GM18867 (cell line): ENCODE measurements around the gene CENPK.
"Not testable (repeated sequence)": the region's sequence is repeated elsewhere in the genome, so short reads cannot be mapped to it uniquely, and the experiment has no call there.

Experiments used
- ATAC-seq: cut with Tn5 transposase; IDR thresholded peaks from one replicate; pipeline ENCODE4 v1.9.1; 2021; ENCODE audit warnings: mild to moderate bottlenecking, moderate library complexity; ENCODE audit not compliant: unreplicated experiment

CENPK gene

GRCh38 chr5:65562731-65563701 lies at the start of gene CENPK, which contains the start of gene PPWD1:
CENPK (minus strand) TSS chr5:65563168; CDS start chr5:65554907, 8,261 bp downstream.
PPWD1 (plus strand) TSS chr5:65563296; CDS start chr5:65563311, 15 bp downstream.
- ATAC-seq, result peak; percentile 98

- ATAC-seq, result no peak
Observed at GRCh38 chr5:65612298-65612907, 49.4 kb upstream of the CENPK start.

- no peak for ATAC-seq
Observed at GRCh38 chr5:65611524-65611923, 48.6 kb upstream of the CENPK start.

DNA sequence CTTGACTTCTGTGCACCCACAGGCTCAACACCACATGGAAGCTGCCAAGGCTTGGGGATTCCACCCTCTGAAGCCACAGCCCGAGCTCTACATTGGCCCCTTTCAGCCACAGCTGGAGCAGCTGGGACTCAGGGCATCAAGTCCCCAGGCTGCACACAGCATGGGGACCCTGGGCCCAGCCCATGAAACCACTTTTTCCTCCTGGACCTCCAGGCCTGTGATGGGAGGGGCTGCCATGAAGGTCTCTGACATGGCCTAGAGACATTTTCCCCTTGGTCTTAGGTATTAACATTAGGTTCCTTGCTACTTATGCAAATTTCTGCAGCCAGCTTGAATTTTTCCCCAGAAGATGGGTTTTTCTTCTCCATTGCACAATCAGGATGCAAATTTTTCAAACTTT lies 38.8 kb upstream of the CENPK start:
- not testable (repeated sequence) for ATAC-seq

- no peak for ATAC-seq
Observed at GRCh38 chr5:65588694-65589093, 25.7 kb upstream of the CENPK start.

GRCh38 chr5:65577141-65577540 lies 14.2 kb upstream of the CENPK start:
- no peak for ATAC-seq

DNA sequence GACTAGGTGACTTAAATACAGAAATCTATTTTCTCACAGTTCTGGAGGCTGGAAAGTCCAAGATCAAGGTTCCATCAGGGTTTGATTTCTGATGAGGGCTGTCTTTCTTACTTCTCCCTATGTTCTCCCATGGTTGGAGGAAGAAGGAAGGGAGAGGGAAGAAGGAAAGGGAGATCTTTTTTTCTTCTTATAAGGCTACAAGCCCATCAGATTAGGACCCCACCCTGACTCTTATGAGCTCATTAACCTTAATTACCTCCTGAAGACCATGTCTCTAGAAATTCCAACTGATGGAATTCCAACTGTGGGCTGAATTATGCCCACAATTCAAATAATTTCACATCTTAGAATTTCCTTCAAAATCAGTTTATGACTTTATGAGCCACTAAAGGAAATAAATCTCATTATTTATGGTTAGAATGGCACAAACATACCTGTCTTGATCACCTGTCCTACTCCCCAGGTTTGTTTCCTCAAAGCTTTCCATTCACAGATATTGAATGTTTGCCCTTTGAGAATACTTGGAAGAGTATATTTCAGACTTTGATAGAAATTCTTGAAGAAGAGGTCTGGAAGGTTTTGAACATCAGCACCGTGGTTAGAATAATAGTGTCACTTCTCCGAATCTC lies 7.7 kb upstream of the CENPK start:
- ATAC-seq, result no peak

DNA sequence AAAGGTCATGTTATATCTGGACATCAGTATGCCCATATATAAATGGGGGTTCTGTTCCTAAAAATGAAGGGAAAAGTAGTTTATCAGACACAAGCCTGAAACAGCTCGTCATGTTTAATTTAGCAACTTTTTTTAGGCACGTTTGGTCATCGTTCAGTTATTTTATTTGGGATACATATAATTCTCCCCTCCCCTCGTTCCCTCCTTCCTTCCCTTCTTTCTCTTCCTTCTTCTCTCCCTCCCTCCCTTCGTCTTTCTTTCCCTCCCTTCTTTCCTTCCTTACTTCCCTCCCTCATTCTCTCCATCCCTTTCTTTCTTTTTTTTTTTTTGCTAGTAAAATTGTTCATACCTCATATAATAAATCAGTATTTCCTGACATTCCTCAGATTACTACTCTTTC lies 3.5 kb upstream of the CENPK start:
- ATAC-seq, result no peak

- no peak for ATAC-seq
Observed at GRCh38 chr5:65563777-65564176, 809 bp upstream of the CENPK start.

- no peak for ATAC-seq
Observed at GRCh38 chr5:65556718-65557117, 6.2 kb downstream of the CENPK start.

- ATAC-seq, result no peak
Observed at GRCh38 chr5:65556181-65556580, 6.8 kb downstream of the CENPK start.

DNA sequence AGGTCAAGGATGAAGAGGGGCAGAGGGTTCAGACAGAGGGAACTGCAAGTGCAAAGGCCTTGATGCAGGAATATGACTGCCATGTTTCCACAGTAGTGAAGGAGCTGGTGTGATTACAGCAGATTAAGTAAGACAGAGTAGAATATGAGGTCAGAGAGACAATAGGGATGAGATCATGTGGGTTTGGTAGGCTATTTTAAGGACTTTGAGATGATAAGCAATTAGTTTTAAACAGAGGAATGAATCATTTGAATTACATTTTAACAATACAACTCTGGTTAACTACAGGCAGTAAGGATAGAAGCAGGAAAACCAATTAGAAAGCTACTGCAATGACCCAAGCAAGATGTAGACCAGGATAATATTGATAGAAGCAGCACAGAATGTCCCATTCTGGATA lies 7.7 kb downstream of the CENPK start:
- ATAC-seq, result no peak

- no peak for ATAC-seq
Observed at GRCh38 chr5:65553941-65554340, 9.0 kb downstream of the CENPK start.

DNA sequence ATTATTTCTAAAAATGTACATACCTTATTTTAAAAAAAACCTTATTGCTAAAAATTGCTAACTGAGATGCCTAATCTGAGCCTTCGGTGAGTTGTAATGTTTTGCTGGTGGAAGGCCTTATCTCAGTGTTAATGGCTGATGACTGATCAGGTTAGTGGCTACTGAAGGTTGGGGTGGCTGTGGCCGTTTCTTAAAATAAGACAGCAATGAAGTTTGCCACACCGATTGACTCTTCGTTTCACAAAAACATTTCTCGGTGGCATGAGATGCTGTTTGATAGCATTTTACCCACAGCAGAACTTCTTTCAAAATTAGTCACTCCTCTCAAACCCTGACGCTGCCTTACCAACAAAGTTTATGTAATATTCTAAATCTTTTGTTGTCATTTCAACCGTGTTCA lies 14.7 kb downstream of the CENPK start:
- ATAC-seq, result no peak

GRCh38 chr5:65546141-65546540 lies 16.8 kb downstream of the CENPK start:
- ATAC-seq, result no peak

GRCh38 chr5:65544473-65544872 lies 18.5 kb downstream of the CENPK start:
- no peak for ATAC-seq

DNA sequence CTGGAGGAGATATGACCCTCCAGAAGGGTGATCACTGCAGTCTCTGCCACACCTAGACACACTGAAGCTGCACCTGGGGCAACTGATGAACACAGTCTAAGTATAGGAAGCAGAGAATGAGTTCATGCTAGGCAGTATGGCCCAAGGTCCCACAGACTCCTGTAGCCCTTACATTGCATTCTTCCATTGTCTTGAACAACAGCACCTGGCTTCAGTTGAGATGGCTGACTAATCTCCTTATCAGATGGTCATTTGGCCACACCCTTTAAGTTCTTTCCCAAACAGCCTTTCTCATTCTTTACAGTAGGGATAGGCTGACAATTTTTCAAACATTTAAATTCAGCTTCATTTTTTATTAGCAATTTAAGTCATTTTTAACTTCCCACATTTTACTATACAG lies 23.1 kb downstream of the CENPK start:
- no peak for ATAC-seq

GRCh38 chr5:65535529-65535987 lies 27.4 kb downstream of the CENPK start:
- ATAC-seq, result no peak

- no peak for ATAC-seq
Observed at GRCh38 chr5:65530904-65531303, 32.1 kb downstream of the CENPK start.

- ATAC-seq, result no peak
Observed at GRCh38 chr5:65525726-65526125, 37.2 kb downstream of the CENPK start.

DNA sequence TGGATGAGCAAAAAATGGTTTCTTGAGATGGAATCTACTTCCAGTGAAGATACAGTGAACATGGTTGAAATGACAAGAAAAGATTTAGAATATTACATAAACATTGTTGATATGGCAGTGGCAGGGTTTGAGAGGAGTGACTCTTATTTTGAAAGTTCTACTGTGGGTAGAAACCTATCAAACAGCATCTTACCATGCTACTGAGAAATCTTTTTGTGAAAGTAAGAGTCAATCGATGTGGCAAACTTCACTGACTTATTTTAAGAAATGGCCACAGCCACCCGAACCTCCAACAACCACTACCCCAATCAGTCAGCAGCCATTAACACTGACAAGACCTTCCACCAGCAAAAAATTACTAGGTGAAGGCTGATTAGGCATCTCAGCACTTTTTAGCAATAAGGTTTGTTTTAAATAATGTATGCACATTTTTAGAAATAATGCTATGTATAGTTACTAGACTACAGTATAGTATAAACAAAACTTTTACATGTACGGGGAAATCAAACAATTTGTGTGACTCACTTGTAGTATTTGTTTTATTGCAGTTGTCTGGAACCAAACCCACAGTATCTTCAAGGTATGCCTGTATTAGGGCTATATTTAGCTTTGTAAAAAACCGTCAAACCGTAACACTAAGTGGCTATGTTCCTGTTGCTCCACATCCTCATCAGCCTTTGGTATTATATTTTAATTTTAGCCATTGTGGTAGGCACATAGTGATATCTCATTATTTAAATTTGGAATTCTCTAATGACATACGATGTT lies 50.6 kb downstream of the CENPK start:
- ATAC-seq, result no peak
